OCI-LY7 (cell line): ENCODE data around the gene HECW1.

Experiments
- CTCF ChIP-seq: fragments of 200-600 bp; sonication (generic); conservative IDR thresholded peaks from 2 replicates; pipeline ENCODE4 v1.5.1; 2014; ENCODE audit warnings: mild to moderate bottlenecking, antibody characterized with exemption, low read length, moderate library complexity, mixed read lengths
- EZH2phosphoT487 ChIP-seq: fragments of 200-600 bp; sonication (generic); IDR thresholded peaks from 2 replicates; pipeline ENCODE4 v1.6.1; 2018; ENCODE audit warnings: low read depth, borderline replicate concordance, mild to moderate bottlenecking, mixed run types, antibody characterized with exemption, low read length, moderate library complexity, mixed read lengths

- TF ChIP-seq CTCF, result no peak
- no peak for TF ChIP-seq EZH2phosphoT487
Measured at GRCh38 chr7:43575506-43575905, 463.1 kb downstream of the HECW1 start.
